HepG2 (cell line): Measurements from ENCODE around the gene DTD2. TPM values are rescaled to one million over a fixed set of nuclear protein-coding genes. Genes with fewer than 3 reads are reported as not detected.

ENCODE experiments used
- ATF1 ChIP-seq: IDR thresholded peaks from 2 replicates; pipeline ENCODE4 v1.6.1; 2016; ENCODE audit warnings: mild to moderate bottlenecking, control low read depth
- FOXK1 ChIP-seq: sonication (generic); formaldehyde crosslinking; IDR thresholded peaks from 2 replicates; pipeline ENCODE4 v1.4.0; 2020; ENCODE audit warnings: low read depth, missing genetic modification reagents, borderline replicate concordance
- GZF1 ChIP-seq: sonication (generic); formaldehyde crosslinking; IDR thresholded peaks from 2 replicates; pipeline ENCODE4 v1.5.1; 2020; ENCODE audit warnings: mild to moderate bottlenecking, missing genetic modification reagents
- KLF11 ChIP-seq: IDR thresholded peaks from 2 replicates; pipeline ENCODE4 v1.6.1; 2016; ENCODE audit warnings: missing compliant biosample characterization
- MED8 ChIP-seq: sonication (generic); formaldehyde crosslinking; IDR thresholded peaks from 2 replicates; pipeline ENCODE4 v1.8.1; 2023; ENCODE audit warnings: mild to moderate bottlenecking, missing genetic modification reagents; ENCODE audit not compliant: insufficient replicate concordance
- NFE2 ChIP-seq: sonication (generic); formaldehyde crosslinking; IDR thresholded peaks from 2 replicates; pipeline ENCODE4 v1.4.0; 2020; ENCODE audit warnings: missing genetic modification reagents
- NFYB ChIP-seq: sonication (generic); formaldehyde crosslinking; IDR thresholded peaks from 2 replicates; pipeline ENCODE4 v1.4.0; 2020; ENCODE audit warnings: missing genetic modification reagents
- PHF21A ChIP-seq: sonication (generic); formaldehyde crosslinking; IDR thresholded peaks from 2 replicates; pipeline ENCODE4 v1.5.0; 2020; ENCODE audit warnings: mild to moderate bottlenecking, missing genetic modification reagents
- PHF8 ChIP-seq: sonication (generic); formaldehyde crosslinking; IDR thresholded peaks from 2 replicates; pipeline ENCODE4 v1.5.0; 2020; ENCODE audit warnings: missing genetic modification reagents
- RELA ChIP-seq: sonication (generic); formaldehyde crosslinking; IDR thresholded peaks from 2 replicates; pipeline ENCODE4 v1.4.0; 2020; ENCODE audit warnings: missing genetic modification reagents
- RNF2 ChIP-seq: fragments of 450-650 bp; conservative IDR thresholded peaks from 2 replicates; pipeline ENCODE4 v1.6.1; 2016; ENCODE audit warnings: low read depth
- TCF12 ChIP-seq, 2 experiments: fragments of 450-650 bp in 1 of 2; sonication (generic) in 1 of 2; formaldehyde crosslinking in 1 of 2; IDR thresholded peaks; 2 replicates each; pipeline versions ENCODE4 v1.6.1 to v1.8.0; 2017 to 2022; ENCODE audit warnings: antibody characterized with exemption in 1 of 2, mild to moderate bottlenecking in 1 of 2, missing genetic modification reagents in 1 of 2, moderate library complexity in 1 of 2
- YY1 ChIP-seq: IDR thresholded peaks from 2 replicates; pipeline ENCODE4 v1.6.1; 2011; ENCODE audit warnings: low read length, low read depth, moderate library complexity, mild to moderate bottlenecking; ENCODE audit not compliant: insufficient read depth, insufficient replicate concordance
- ZBTB42 ChIP-seq: sonication (generic); formaldehyde crosslinking; IDR thresholded peaks from 2 replicates; pipeline ENCODE4 v1.5.0; 2020; ENCODE audit warnings: mild to moderate bottlenecking, missing genetic modification reagents
- ZFP41 ChIP-seq: sonication (generic); formaldehyde crosslinking; IDR thresholded peaks from 2 replicates; pipeline ENCODE4 v1.4.0; 2020; ENCODE audit warnings: mild to moderate bottlenecking, missing genetic modification reagents, borderline replicate concordance
- ZNF33B ChIP-seq: sonication (generic); formaldehyde crosslinking; IDR thresholded peaks from 2 replicates; pipeline ENCODE4 v1.5.1; 2020; ENCODE audit warnings: mild to moderate bottlenecking, missing genetic modification reagents
- ZNF546 ChIP-seq: sonication (generic); formaldehyde crosslinking; conservative IDR thresholded peaks from 2 replicates; pipeline ENCODE4 v1.8.1; 2023; ENCODE audit warnings: mild to moderate bottlenecking, missing genetic modification reagents
- ZNF839 ChIP-seq: sonication (generic); formaldehyde crosslinking; IDR thresholded peaks from 2 replicates; pipeline ENCODE4 v1.4.0; 2020; ENCODE audit warnings: missing genetic modification reagents, mild to moderate bottlenecking, borderline replicate concordance
- ZSCAN30 ChIP-seq: sonication (generic); formaldehyde crosslinking; IDR thresholded peaks from 2 replicates; pipeline ENCODE4 v1.5.0; 2020; ENCODE audit warnings: mild to moderate bottlenecking, missing genetic modification reagents
- polyA plus RNA-seq, 8 experiments: library from polyadenylated mRNA; depleted of rRNA in 3 of 8; stranded (reverse) in 7 of 8; unstranded in 1 of 8; fragments of >200 nt; fragmentation: Illumina TruSeq in 4 of 8; extraction: Trizol in 4 of 8; gene quantifications; 2 replicates each; pipeline versions ENCODE4 v1.2.1 to v1.2.3, GENCODE V29; 2011 to 2016; ENCODE audit warnings: low read depth in 4 of 8, missing spikeins in 1 of 8, mixed read lengths in 1 of 8; ENCODE audit not compliant: insufficient read depth in 1 of 8
- total RNA-seq, 5 experiments: library from RNA; depleted of rRNA; stranded (reverse); fragments of >200 nt; fragmentation: Illumina TruSeq; extraction: Trizol; gene quantifications; 2 replicates each; pipeline ENCODE4 v1.2.3, GENCODE V29; 2016; ENCODE audit warnings: low read depth in 1 of 5
- TF ChIP-seq, protein P1 (sequence below): sonication (generic); formaldehyde crosslinking; IDR thresholded peaks from 2 replicates; pipeline ENCODE4 v1.4.0; 2020; ENCODE audit warnings: mild to moderate bottlenecking, missing genetic modification reagents
- TF ChIP-seq, protein P2 (sequence below): sonication (generic); formaldehyde crosslinking; IDR thresholded peaks from 2 replicates; pipeline ENCODE4 v1.5.1; 2020; ENCODE audit warnings: mild to moderate bottlenecking, missing genetic modification reagents, moderate library complexity
- TF ChIP-seq, protein P3 (sequence below): IDR thresholded peaks from 2 replicates; pipeline ENCODE4 v1.6.1; 2016; ENCODE audit warnings: missing compliant biosample characterization, missing genetic modification reagents, borderline replicate concordance
- TF ChIP-seq, protein P4 (sequence below): fragments of 450-650 bp; IDR thresholded peaks from 2 replicates; pipeline ENCODE4 v1.6.1; 2017
- TF ChIP-seq, protein P5 (sequence below): sonication (generic); formaldehyde crosslinking; IDR thresholded peaks from 2 replicates; pipeline ENCODE4 v1.8.0; 2022; ENCODE audit warnings: mild to moderate bottlenecking, missing genetic modification reagents

DTD2 gene
- total and polyA plus RNA-seq, 2 of the 13 experiments (the other 11 are each of a cell fraction or from before 2014, with no cell fraction given) = 22.3 to 49.8 TPM

DNA sequence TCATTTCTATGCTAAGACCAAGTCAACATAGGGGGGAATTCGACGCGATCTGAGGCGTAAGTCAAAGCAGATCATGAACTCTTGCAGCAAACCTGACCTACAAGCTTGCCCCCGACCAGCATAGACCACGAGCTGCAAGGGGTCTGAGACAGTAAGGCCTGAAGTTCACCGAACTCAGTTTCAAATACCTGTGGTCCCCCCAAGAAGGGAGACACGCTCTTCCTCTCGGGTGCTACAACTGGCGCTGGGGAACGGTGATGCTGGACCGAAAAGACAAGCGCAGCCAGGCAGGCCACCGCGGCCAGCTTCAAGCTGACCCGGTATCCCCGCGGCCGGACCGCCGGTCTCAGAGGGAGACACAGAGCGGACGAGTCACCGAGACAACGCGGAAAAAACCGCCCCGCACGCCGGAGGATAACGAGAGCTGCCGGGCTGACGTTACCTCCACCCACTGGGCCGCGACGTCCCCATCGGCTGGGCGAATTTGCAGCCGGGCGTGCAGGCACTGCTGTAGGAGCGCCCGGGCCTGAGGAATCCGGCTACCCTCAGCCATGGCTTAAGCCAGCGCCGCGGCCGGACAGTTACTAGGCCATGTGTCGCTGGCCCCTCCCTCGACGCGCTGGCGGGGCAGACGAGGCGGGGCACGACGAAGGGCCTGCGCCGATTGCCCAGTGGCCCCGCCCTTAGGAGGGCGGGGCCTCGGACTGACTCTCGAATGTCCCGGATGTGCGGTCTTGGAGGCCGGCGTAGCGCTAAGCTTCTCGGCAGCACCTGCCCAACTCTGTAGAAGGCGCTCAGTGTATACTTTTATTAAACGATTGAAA, at the start of gene DTD2 (continued):
- TF ChIP-seq, protein P1, sequence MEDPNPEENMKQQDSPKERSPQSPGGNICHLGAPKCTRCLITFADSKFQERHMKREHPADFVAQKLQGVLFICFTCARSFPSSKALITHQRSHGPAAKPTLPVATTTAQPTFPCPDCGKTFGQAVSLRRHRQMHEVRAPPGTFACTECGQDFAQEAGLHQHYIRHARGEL (CRISPR knock-in tag) = peak; percentile 97
- TF ChIP-seq, protein P2, sequence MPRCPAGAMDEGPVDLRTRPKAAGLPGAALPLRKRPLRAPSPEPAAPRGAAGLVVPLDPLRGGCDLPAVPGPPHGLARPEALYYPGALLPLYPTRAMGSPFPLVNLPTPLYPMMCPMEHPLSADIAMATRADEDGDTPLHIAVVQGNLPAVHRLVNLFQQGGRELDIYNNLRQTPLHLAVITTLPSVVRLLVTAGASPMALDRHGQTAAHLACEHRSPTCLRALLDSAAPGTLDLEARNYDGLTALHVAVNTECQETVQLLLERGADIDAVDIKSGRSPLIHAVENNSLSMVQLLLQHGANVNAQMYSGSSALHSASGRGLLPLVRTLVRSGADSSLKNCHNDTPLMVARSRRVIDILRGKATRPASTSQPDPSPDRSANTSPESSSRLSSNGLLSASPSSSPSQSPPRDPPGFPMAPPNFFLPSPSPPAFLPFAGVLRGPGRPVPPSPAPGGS (CRISPR knock-in tag) = peak; percentile 100
- TF ChIP-seq YY1 = peak; percentile 91
- TF ChIP-seq, protein P3, sequence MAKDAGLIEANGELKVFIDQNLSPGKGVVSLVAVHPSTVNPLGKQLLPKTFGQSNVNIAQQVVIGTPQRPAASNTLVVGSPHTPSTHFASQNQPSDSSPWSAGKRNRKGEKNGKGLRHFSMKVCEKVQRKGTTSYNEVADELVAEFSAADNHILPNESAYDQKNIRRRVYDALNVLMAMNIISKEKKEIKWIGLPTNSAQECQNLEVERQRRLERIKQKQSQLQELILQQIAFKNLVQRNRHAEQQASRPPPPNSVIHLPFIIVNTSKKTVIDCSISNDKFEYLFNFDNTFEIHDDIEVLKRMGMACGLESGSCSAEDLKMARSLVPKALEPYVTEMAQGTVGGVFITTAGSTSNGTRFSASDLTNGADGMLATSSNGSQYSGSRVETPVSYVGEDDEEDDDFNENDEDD (CRISPR knock-in tag) = peak; percentile 96
- TF ChIP-seq ZNF839 (CRISPR knock-in tag) = peak; percentile 100
- peak; percentile 97 for TF ChIP-seq RELA (CRISPR knock-in tag)
- peak; percentile 98 for TF ChIP-seq PHF21A (CRISPR knock-in tag)
- TF ChIP-seq TCF12 (IDR thresholded peaks at IDR 0.05) = no peak
- peak; percentile 96 for TF ChIP-seq TCF12 (CRISPR knock-in tag; IDR thresholded peaks at IDR 0.05)
- peak; percentile 100 for TF ChIP-seq PHF8
- peak; percentile 98 for TF ChIP-seq ZSCAN30
- peak; percentile 98 for TF ChIP-seq KLF11
- peak; percentile 99 for TF ChIP-seq ZNF33B
- peak; percentile 90 for TF ChIP-seq MED8 (CRISPR knock-in tag)
- no peak; the same call in 1 of the 2 replicates for TF ChIP-seq ATF1
- TF ChIP-seq RNF2 = peak; percentile 97
- TF ChIP-seq ZFP41 (CRISPR knock-in tag) = peak; percentile 100
- TF ChIP-seq, protein P4, sequence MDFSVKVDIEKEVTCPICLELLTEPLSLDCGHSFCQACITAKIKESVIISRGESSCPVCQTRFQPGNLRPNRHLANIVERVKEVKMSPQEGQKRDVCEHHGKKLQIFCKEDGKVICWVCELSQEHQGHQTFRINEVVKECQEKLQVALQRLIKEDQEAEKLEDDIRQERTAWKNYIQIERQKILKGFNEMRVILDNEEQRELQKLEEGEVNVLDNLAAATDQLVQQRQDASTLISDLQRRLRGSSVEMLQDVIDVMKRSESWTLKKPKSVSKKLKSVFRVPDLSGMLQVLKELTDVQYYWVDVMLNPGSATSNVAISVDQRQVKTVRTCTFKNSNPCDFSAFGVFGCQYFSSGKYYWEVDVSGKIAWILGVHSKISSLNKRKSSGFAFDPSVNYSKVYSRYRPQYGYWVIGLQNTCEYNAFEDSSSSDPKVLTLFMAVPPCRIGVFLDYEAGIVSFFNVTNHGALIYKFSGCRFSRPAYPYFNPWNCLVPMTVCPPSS = no peak
- TF ChIP-seq FOXK1 (CRISPR knock-in tag) = peak; percentile 95
- TF ChIP-seq, protein P5, sequence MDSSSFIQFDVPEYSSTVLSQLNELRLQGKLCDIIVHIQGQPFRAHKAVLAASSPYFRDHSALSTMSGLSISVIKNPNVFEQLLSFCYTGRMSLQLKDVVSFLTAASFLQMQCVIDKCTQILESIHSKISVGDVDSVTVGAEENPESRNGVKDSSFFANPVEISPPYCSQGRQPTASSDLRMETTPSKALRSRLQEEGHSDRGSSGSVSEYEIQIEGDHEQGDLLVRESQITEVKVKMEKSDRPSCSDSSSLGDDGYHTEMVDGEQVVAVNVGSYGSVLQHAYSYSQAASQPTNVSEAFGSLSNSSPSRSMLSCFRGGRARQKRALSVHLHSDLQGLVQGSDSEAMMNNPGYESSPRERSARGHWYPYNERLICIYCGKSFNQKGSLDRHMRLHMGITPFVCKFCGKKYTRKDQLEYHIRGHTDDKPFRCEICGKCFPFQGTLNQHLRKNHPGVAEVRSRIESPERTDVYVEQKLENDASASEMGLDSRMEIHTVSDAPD (CRISPR knock-in tag) = peak; percentile 92
- peak; percentile 98 for TF ChIP-seq ZBTB42
- TF ChIP-seq GZF1 = peak; percentile 97
- TF ChIP-seq NFYB (CRISPR knock-in tag) = peak; percentile 62
- TF ChIP-seq NFE2 (CRISPR knock-in tag) = no peak; the same call in 1 of the 2 replicates
- peak; percentile 100 for TF ChIP-seq ZNF546
